Mesothelial cell of epicardium (in vitro differentiated cells): ENCODE data around the gene GNL1. TPM values are rescaled to one million over a fixed set of nuclear protein-coding genes. Genes with fewer than 3 reads are reported as not detected.
"Not testable (repeated sequence)": the region's sequence is repeated elsewhere in the genome, so short reads cannot be mapped to it uniquely, and the experiment has no call there.

Experiments
- DNase-seq, 2 experiments: peaks; one replicate each; pipeline ENCODE4 v3.0.0; 2021; ENCODE audit warnings: low spot score in 2 of 2; ENCODE audit not compliant: unreplicated experiment in 2 of 2
- H3K27ac Mint-ChIP-seq: 2 replicates; pipeline ENCODE4 v1.8.0; 2021; ENCODE audit warnings: mixed read lengths
- H3K27me3 Mint-ChIP-seq: 2 replicates; pipeline ENCODE4 v1.8.0; 2021; ENCODE audit warnings: low read depth, mixed read lengths
- H3K36me3 Mint-ChIP-seq: 2 replicates; pipeline ENCODE4 v1.8.0; 2021; ENCODE audit warnings: mixed read lengths
- H3K4me1 Mint-ChIP-seq: 2 replicates; pipeline ENCODE4 v1.8.0; 2021; ENCODE audit warnings: mixed read lengths
- H3K4me3 Mint-ChIP-seq: 2 replicates; pipeline ENCODE4 v1.8.0; 2021; ENCODE audit warnings: mild to moderate bottlenecking, moderate library complexity, mixed read lengths
- H3K9me3 Mint-ChIP-seq: 2 replicates; pipeline ENCODE4 v1.8.0; 2021; ENCODE audit warnings: mixed read lengths
- total RNA-seq: library from RNA; stranded (reverse); gene quantifications from 3 replicates; pipeline ENCODE4 v1.2.1, GENCODE V29; 2021
- TF ChIP-seq, protein P1 (sequence below): fragments of 200-600 bp; sonication (generic); IDR thresholded peaks from one replicate; pipeline ENCODE4 v1.5.0; 2021; ENCODE audit warnings: antibody characterized with exemption; ENCODE audit not compliant: unreplicated experiment

The GNL1 gene
- total RNA-seq, 1 donor from 2014 or later = 91.9 TPM

DNA sequence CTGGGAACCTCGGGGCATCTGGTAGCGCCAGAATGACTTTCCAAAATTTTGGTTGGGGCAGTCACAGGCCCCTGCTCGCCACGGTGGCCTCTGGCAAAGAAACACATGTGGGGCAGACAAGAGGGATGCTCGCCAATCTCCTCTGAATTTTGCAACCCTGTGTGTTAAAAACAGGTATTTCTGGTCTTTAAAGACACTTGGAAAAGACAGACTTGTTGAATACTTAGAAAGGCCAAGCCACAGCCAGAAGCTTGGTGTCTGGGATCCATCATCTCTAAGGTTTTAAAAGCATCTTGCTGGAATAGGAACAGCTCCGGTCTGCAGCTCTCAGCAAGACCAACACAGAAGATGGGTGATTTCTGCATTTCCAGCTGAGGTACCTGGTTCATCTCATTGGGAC lies 35.8 kb downstream of the GNL1 start:
- DNase-seq = no peak
- H3K27ac Mint-ChIP-seq = no peak overlapping the region
- TF ChIP-seq, protein P1, sequence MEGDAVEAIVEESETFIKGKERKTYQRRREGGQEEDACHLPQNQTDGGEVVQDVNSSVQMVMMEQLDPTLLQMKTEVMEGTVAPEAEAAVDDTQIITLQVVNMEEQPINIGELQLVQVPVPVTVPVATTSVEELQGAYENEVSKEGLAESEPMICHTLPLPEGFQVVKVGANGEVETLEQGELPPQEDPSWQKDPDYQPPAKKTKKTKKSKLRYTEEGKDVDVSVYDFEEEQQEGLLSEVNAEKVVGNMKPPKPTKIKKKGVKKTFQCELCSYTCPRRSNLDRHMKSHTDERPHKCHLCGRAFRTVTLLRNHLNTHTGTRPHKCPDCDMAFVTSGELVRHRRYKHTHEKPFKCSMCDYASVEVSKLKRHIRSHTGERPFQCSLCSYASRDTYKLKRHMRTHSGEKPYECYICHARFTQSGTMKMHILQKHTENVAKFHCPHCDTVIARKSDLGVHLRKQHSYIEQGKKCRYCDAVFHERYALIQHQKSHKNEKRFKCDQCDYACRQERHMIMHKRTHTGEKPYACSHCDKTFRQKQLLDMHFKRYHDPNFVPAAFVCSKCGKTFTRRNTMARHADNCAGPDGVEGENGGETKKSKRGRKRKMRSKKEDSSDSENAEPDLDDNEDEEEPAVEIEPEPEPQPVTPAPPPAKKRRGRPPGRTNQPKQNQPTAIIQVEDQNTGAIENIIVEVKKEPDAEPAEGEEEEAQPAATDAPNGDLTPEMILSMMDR = no peak
- H3K9me3 Mint-ChIP-seq = peaks cover 9% of the 10 kb centered on the region
- H3K4me1 Mint-ChIP-seq = peaks cover 4% of the 10 kb centered on the region
- no peak overlapping the region for H3K4me3 Mint-ChIP-seq
- no peaks in the 10 kb centered on the region for H3K36me3 Mint-ChIP-seq
- peaks cover 40% of the 10 kb centered on the region for H3K27me3 Mint-ChIP-seq

DNA sequence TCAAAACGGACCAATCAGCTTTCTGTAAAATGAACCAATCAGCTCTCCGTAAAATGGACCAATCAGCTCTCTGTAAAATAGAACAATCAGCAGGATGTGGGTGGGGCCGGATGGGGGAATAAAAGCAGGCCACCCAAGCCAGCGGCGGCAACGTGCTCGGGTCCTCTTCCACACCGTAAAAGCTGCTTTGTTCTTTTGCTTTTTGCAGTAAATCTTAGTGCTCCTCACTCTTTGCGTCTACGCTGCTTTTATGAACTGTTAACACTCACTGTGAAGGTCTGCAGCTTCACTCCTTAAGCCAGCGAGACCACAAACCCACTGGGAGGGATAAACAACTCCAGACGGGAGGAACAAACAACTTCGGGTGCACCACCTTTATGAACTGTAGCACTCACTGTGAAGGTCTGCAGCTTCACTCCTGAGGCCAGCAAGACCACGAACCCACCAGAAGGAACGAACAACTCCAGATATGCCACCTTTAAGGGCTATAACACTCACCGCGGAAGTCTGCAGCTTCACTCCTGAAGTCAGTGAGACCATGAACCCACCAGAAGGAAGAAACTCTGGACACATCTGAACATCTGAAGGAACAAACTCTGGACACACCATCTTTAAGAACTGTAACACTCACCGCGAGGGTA lies 37.7 kb downstream of the GNL1 start:
- H3K9me3 Mint-ChIP-seq, H3K27ac Mint-ChIP-seq, H3K36me3 Mint-ChIP-seq, DNase-seq, H3K4me3 Mint-ChIP-seq, H3K4me1 Mint-ChIP-seq: not testable (repeated sequence)
- H3K27me3 Mint-ChIP-seq = peaks cover 24% of the 10 kb centered on the region

DNA sequence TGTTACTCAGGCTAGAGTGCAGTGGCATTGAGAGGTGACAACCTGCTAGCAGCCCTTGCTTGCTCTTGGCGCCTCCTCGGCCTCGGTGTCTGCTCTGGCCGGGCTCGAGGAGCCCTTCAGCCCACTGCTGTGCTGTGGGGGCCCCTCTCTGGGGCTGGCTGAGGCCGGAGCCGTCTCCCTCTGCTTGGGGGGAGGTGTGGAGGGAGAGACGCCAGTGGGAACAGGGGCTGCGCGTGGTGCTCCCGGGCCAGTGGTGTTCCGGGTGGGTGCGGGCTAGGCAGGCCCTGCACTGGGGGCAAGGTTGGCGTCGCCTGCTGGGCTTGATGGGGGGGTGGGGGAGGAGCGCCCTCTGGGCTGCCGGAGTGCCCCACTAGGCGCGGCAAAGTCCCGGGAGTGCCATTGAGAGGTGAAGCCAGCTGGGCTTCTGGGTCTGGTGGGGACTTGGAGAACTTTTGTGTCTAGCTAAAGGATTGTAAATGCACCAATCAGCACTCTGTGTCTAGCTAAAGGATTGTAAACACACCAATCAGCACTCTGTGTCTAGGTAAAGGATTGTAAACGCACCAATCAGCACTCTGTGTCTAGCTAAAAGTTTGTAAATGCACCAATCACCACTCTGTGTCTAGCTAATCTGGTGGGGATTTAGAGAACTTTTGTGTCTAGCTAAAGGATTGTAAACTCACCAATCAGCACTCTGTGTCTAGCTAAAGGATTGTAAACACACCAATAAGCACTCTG lies 38.4 kb downstream of the GNL1 start:
- H3K27ac Mint-ChIP-seq, DNase-seq, H3K9me3 Mint-ChIP-seq, H3K36me3 Mint-ChIP-seq, H3K4me1 Mint-ChIP-seq: not testable (repeated sequence)
- Mint-ChIP-seq H3K27me3 (peaks cover 17% of the 10 kb centered on the region), H3K4me3 (peak overlapping the region; percentile 15)

DNA sequence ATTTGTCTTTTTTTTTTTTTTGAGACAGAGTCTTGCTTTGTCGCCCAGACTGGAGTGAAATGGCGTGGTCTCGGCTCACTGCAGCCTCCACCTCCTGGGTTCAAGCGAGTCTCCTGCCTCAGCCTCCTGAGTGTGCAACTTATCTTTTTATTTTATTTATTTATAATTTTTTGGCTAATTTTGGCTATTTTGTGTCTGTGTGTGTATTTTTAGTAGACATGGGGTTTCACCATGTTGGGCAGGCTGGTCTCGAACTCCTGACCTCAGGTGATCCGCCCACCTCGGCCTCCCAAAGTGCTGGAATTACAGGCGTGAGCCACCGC lies 39.6 kb downstream of the GNL1 start:
- H3K36me3 Mint-ChIP-seq, H3K4me1 Mint-ChIP-seq, H3K9me3 Mint-ChIP-seq, DNase-seq, H3K27me3 Mint-ChIP-seq: not testable (repeated sequence)
- Mint-ChIP-seq H3K27ac (peak overlapping the region; percentile 99), H3K4me3 (peak overlapping the region; percentile 80)

DNA sequence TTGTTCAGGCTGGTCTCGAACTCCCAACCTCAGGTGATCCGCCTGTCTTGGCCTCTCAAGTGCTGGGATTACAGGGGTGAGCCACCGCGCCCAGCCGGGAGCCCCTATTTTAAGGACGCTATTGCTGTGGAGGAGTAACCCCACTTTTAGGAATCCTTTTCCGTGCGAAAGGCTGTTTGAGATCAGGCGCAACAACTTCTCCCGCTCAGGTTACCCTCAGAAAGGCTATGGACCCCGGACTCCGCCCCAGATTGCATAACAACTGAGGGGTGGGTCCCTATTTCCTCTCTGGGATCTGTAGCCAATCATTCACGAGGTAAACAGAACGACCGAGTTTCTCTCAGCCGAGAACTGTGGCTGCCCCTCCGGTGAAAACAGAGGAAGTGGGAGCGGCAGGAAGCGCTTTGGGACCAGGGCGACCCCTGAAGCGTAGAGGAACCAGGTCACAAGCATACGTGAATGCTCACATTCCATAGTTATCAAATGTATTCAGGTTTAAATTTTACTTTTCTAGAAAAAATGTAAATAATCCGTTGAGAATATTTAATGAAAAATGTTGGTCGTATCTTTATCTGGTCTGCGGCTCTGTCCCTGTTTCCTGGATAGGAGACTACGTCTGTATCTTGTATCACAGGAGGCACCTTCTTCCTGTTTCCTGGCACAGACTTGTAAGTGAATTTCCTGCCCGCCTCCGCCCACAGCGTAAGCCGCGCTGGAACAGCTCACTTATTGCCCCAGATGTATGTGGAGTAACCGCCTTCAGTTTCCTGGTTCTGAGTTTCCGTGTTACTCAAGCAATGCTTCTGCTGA lies 40.1 kb downstream of the GNL1 start:
- peaks cover 6% of the 10 kb centered on the region for H3K4me1 Mint-ChIP-seq
- peak; percentile 49 to 77 for DNase-seq
- peak overlapping the region; percentile 80 for H3K4me3 Mint-ChIP-seq
- TF ChIP-seq, protein P1 = no peak
- H3K27me3 Mint-ChIP-seq = peaks cover 7% of the 10 kb centered on the region
- no peaks in the 10 kb centered on the region for H3K9me3 Mint-ChIP-seq
- H3K27ac Mint-ChIP-seq = peak overlapping the region; percentile 99
- no peaks in the 10 kb centered on the region for H3K36me3 Mint-ChIP-seq

DNA sequence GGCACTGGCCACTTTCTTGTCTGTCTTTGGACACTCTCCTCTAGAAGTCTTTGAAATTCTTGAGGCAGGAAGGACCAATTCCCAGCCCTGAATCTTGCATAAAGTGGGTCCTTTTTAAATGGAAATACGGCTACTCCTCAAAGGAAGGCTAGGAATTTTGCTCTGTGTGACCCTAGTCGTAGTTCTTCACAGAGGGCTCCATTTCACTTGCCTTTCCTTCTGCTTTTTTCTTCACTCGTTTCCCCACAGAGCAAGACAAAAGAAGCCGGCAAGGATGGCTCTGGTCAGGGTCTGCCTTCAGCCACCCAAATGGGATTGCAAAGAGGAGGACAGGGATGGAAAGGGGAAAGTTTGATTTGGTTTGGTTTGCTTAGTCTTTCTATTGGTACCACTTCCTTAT lies 41.2 kb downstream of the GNL1 start:
- no peaks in the 10 kb centered on the region for H3K36me3 Mint-ChIP-seq
- peaks cover 5% of the 10 kb centered on the region for H3K27me3 Mint-ChIP-seq

More for the DNA sequence above, 41.2 kb downstream of the GNL1 start:
- TF ChIP-seq, protein P1 = no peak
- Mint-ChIP-seq H3K9me3 (no peaks in the 10 kb centered on the region), H3K4me3 (peak overlapping the region; percentile 80), H3K4me1 (peaks cover 6% of the 10 kb centered on the region), H3K27ac (peak overlapping the region; percentile 90)
- no peak for DNase-seq
